ENCODE data around the gene IGF2BP2.

- TF ChIP-seq CTCF (IDR thresholded peaks at IDR 0.05) (no peak), POLR2A (IDR thresholded peaks at IDR 0.05) (no peak)
Measured at GRCh38 chr3:185786956-185787877, 37.6 kb downstream of the IGF2BP2 start.
